Fibroblast of the conjunctiva (primary cell): ENCODE results near the gene MEF2A.

Experiments used
- DNase-seq: peaks from one replicate; pipeline ENCODE4 v3.0.0-alpha.2; 2010; ENCODE audit warnings: low read depth

MEF2A gene

DNA sequence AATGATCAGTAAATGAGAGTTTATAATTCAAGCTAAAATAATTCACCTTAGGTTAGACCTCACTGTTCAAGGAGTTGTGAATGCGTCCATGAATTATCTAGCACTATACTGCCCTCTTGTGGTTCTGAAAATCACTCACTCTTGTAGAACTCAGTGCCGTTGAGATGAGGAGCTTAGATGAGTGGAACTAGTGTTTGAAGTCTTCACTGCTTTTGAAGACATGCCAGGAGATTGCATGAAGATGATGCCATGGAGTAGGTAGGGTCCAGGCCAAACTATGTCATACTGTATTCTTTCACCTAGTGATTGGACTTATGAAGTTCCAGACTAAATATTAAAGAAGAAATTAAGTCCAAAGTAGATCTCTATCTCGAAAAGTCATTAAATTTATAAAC is 138.7 kb downstream of the MEF2A start:
- peak; percentile 89 for DNase-seq

DNA sequence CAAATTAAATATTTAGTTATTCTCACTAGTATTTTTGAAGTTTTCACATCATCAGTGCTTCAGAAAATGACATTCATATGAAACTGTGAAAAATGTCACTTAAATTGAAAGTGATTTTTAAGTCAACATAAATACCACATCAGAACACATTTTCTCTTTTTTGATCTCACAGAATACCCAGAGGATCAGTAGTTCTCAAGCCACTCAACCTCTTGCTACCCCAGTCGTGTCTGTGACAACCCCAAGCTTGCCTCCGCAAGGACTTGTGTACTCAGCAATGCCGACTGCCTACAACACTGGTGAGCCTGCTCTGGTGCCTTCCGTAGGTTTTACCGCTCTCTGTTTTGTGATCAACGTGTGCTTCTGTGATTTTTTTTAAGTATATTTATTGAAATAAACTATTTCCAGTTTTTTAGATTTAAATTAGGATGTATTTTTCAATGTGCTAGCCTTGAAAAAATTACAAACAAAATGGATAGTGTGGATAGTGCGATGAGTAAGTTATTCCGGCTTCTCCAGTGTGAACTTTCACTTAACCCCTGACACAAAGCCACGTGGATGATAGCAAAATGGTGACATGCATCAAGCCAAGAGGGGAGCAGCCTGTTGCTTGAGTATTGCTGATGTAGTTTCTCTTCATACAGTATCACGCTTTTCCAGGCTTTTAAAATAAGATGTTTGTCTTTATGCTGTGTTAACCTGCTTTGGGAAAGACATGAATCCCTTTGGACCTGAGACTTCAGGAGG is 140.9 kb downstream of the MEF2A start:
- DNase-seq = no peak

DNA sequence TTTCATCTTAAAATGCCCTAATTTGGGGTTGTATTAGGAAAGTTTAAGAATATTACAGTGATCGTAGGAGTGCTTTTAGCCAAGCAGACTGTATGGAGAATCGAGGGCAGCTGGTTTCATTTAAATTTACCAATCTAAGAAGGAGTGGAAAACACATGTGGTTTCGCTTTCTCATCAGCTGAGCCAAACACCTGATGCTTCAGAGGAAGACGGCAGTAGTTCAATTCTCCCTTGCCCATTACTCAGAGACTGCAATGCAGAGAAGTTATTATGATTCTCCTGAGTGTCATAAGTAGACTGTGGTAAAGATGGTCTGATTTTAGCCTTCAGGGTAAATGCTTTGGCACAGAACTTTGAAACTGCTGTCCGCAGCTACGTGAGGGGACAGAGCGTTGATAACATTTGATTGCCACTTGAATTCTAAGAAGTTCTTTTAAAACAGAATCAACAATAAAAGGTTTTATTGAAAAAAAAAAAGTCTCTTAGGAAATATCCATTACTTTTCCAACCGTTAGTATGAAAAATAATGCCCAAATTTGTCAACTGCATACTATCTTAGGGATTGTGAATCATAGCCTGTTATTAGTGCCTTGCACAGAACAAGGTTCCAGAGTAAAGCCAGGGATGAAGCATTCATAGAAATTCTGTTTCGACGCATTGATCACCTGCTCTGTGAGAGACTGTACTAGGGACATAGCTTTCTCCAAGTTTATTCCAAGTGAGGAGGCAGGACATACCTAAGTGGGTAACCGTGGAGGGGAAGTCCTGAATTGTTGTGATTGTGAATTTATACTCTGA is 141.9 kb downstream of the MEF2A start:
- peak; percentile 46 for DNase-seq

DNA sequence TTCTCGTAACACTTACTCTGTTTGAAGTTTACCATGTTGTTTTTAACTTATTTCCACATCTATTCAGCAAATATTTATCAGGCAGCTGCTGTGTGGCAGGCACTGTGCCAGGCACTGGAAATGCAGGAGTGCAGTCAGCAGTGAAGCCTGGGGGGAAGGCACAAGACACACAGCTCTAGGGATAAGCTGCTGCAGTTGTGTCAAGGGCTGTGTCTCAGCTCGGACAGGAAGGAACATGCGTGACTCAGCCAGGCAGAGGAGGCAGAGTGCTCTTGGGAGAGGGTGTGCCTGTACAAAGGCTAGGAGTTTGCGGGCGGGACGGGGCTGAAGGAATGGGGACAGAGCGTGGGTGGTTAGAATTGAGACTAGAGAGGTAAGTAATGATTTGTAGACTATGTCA is 142.8 kb downstream of the MEF2A start:
- peak; percentile 80 for DNase-seq

DNA sequence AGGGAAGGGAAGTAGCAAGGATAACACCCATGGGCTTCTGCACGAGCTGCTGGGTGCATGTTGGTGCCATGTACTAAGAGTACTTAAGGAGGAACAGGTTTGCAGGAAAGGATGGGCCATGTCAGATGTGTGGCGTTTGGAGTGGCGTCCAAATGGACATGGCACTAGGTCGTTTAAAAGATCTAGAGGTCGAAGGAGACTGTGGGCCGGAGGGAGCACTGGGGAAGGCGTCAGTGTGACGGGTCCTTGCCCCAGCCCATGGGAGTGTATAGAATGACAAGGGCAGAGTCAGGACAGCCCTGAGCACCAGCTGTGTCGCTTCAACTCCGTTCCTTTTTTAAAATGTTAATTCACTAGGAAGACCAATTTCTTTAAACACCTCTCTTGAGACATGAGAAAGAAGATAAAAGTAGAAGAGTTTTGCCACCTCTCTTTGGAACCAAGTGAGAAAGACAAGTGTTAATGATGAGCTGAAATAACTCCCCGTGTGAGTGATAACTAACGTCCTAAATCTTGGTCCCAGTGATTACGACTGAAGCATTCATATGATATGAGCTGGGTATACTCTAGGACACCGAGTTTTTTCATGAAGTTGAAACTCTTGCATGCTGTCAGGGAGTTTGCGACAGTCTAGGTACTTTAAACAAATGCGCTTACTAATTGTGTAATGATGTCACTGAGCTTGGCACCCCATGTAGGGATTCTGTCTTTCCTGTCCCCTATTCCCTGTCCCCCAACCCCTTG is 143.6 kb downstream of the MEF2A start:
- no peak for DNase-seq

DNA sequence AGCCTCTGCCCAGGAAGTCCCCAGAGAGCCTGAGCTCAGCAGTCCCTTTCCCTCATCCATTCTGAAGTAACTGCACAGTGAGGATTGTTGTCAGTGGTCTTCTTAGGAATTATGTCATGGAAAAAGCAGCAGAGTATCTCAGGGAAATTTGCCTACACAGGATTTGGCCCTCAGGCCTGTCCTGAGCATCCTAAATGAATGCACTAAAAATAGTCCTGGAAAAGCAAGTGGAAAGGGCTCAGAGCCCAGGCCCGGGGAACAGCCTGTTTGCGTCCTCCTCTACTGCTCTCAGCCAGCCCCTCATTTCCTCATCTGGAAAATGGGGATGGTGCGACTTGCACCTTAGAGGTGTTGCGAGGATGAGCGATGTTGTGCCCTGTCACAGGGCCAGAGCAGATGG is 145.8 kb downstream of the MEF2A start:
- no peak for DNase-seq

DNA sequence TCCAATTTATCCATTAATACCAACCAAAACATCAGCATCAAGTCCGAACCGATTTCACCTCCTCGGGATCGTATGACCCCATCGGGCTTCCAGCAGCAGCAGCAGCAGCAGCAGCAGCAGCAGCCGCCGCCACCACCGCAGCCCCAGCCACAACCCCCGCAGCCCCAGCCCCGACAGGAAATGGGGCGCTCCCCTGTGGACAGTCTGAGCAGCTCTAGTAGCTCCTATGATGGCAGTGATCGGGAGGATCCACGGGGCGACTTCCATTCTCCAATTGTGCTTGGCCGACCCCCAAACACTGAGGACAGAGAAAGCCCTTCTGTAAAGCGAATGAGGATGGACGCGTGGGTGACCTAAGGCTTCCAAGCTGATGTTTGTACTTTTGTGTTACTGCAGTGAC is 146.6 kb downstream of the MEF2A start:
- DNase-seq = no peak

DNA sequence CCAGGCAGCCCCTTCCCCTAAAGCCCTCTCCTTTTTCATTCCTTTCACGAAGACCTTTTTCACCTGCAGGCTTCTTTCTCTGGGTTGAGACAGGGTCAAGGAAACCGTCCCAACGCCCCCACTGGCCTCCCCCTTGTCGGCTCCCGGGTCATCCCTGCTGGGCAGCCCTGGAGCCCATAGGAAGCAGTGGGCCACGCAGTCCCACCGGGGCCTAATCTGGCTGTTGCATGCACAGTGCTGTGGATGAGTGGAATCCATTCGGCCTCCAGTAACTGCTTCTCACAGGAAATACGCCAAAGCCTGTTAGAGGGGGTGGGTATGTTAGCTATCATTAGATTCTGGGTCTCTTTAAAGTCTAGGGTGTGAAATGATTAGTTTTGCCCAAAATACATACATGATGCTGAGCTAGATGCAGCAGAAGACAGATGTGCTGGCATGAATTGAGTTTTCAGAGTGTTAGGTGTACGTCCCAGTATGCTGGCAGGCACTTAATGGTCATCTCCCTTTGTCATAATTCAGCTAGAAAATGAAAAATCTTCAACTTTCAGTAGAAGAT is 150.8 kb downstream of the MEF2A start:
- no peak for DNase-seq

DNA sequence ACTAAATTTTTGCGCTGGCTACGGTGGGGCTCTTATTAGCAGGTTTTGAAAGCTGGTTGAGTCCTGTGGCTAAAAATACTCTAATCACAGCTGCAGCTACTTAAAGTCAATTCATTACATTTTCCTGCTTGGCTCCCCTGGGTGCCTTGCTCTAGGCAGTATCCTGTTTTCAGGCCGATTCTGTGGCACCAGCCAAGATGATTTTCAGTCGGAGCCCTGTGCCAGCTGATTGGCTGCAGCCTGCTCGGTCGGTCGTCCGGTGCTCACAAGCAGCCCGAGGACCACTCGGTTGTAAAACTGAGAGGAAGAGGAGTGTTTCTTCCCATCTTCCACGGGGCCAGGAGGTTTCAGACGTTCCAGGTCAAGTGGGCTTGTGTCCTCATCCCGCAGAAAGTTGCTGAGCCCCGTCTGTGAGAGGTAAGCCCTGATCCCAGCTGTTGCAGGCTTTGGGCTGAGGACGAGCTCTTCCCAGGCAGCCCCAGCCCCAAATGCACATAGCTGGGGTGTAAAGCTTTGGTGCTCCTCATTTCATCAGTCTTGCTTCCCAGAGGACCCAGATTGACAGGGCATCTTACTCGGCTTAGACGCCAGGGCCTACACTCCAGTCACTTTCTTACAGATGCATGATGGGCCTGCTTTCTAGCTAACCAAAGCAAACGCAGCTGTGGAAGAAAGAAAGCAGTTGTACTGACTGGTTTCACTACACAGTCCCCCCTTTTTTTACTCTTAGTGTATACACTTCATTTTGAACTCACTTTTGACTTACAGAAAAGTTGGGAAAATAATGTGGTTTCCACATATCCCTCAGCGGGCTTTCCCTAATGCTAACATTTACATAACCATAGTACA is 151.6 kb downstream of the MEF2A start:
- peak; percentile 32 for DNase-seq

DNA sequence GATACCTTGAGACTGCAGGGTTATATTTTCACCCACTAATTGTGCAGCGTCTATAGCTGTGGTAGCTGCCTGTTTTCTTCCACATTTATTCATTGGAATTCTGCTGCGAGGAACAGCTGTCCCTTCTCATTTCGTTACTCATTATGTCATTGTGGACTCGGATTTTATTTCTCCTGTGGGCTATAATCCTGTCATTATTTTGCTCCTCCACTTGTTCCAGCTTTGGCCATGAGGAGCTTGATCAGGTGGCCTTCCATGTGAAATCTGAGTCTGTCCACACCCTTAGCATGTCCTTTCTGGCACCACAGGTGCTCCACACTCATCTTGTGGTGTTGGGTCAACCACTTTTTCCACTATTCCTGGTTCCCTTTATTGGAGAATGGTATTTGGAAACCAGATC is 152.6 kb downstream of the MEF2A start:
- DNase-seq = no peak

DNA sequence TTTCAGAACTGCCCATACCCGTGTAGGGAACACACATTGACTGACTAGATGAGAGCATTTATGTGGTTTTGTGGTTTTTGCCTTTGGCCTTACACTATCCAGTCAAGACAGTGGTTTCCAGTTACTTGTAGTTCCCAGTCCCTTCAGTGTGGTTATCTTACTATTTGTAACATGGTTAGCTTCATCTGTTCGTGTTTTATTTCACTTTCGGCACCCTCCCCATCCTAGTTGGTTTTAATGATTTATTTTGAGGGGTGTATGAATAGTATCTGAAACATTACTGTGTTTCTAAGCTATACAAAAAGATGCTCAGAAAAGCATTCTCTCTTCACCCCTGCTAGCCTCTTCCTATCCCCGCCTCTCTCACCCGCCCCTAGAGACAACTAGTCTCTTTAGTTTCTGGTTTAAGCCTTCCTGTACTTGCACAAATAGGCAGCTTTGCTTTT is 153.3 kb downstream of the MEF2A start:
- DNase-seq = no peak

DNA sequence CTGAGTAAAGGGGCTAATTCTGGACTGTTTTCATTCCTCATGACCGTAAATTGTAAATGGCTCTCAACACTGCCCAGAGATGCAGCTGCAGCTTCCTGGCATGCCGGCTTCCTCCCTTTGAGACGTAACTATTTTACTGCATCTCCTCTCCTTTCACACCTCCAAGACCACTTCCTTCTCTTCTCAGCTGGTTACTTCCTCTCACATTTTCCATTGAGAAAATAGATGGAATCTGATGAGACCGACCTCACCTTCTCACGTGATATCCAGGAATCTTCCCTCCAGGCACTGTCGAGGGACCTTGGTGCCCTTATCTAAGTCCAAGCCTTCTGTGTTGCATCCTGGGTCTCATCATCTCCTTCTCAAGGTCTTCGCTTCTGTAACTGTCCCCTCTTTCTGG is 154.7 kb downstream of the MEF2A start:
- no peak for DNase-seq

DNA sequence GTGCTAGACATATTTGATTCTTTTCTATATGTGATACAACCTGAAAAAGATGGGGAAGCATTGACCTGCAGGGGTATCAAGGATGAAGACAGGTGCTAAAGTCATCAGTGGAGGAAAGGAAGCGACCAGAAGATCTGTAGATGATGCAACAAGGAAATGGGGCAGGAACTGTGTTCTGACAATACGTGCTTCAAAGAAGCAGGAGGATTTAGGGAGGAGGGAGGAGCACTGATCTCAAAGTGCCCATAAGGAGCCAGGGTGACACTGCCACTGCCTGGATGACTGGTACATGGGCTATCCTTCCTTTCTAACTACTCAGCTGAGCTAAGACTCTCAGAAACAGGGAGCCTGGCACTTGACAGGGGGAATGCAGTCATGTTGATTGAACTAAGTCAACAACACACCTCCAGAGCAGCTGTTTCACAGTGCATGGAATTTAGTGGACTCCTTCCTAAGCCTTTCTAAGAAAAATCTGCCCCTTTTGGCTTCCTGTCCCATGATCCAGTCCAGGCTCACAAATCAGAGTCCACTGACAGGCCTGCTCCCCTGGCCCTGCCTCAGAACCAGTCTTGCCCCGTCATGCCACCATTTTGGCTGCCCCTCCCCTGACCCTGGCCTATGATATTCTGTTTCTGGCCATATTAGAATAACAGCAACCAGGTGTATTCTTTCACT is 155.5 kb downstream of the MEF2A start:
- no peak for DNase-seq

DNA sequence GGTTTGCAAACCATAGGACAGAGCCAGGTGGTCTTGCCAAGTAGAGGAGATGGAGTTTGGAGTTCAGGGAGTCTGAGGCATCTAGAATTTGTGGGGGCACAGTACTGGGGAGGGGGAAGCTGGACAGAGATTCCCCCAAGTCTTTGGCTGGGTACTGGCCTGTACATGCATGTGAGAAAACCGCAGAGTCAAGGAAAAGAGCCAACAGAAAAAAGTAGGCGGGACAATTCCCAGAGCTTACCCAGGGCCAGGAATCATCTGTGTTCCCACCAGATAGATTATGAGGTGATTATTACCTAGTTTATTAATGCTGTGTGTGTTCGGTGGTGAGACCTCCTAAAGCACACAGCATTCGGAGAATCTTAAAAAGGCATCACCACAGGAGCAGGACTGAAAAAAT is 156.1 kb downstream of the MEF2A start:
- DNase-seq = no peak

DNA sequence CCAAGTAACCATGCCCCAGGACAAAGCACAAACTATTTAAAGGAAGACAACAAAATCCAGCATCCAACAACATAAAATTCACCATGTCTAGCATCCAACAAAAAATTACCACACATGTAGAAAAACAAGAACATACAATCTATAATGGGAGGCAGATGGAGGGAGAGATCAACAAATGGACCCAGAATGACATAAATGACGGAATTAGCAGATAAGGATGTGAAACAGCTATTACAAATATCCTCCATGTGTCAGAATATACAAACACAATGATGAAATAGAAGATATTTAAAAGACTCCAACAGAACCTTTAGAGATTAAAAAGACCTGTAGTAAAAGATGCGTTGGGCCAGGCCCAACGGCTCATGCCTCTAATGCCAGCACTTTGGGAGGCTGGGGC is 156.6 kb downstream of the MEF2A start:
- DNase-seq = no peak

DNA sequence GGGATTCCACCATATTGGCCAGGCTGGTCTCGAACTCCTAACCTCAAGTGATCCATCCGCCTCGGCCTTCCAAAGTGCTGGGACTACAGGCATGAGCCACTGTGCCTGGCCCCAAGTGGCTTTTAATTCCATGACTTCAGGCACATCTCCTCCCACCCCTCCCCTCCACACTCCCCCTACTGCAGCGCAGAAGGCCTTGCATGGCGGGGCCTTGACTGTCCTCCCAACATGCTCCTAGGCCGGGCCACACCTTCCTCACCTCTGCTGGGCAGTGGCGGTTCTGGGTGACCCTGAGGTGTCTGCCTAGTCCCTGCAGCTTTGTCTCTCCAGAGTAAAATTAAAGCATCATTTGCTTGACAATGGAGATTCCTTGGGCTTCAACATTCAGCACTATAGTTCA is 160.5 kb downstream of the MEF2A start:
- no peak for DNase-seq

DNA sequence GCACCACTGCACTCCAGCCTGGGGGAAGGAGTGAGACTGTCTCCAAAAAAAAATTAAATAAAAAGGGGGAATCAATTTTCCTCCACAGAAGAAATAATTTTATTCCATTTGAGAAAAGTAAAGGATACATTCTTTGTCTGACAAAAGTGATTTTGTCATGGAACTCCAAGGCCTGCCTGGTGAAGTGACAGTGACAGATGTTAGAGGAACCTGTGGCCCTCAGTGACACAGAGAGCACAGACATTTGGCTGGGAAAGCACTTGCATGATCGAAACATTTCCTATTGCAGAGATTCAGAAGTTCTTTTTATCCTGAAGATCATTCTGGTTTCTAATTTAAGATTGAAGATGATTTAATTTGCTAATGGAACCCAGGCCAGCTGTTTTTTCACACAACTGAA is 161.5 kb downstream of the MEF2A start:
- DNase-seq = no peak

DNA sequence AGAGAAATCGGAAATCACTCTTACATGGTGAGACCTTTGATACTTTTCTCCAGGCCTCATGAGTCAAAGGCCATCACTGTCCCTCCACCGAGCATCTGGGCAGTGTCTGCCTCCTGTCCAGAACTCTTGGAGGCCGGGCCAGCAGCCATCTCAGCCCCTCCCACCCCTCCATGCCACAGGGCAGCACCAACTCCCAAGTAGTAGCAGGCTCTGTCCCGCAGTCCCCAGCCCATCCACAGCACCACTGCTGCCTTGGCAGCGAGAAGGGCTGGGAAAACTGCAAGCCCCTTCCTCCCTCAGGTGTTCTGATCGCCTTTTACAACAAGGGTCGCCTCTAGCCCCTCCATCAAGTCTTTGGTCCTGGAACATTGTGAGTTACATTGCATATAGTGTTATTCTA is 161.9 kb downstream of the MEF2A start:
- DNase-seq = no peak

DNA sequence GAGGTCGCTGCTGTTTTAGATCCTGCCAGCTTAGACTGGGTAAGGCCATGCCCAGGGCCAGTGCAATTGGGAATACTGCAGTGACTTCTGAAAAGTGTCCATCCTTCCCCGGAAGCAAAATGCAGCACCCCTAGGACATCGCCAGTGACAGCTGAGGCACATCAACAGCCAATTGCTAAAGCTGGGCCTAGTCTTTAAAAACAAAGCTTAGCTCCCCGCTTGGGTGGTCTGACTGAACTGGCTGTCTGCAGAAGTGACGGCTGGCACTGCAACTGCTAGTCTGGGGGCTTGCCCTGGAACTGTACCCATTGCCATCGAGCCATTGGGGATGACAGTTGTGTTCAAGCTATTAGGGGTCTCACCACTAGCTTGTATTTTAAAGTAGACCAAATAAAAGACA is 163.1 kb downstream of the MEF2A start:
- no peak for DNase-seq

DNA sequence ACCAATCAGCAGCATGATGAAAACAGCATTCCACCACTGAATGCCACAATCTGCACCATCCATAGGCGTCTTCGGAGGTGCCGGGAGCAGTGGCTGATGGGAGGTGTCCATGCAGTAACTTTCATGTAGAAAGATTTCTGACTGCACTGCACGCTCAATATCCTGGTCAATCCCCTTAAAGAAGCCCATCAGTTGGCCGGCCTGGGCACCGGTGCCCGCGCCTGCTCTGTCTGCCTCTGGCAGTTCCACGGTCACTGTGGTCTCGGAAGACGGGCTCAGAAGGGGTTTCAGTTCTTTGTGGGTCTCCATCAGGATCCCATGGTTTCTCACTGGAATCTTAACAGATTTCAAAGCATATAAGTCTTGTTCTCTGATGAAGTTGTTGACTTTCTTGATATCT is 163.5 kb downstream of the MEF2A start:
- no peak for DNase-seq

DNA sequence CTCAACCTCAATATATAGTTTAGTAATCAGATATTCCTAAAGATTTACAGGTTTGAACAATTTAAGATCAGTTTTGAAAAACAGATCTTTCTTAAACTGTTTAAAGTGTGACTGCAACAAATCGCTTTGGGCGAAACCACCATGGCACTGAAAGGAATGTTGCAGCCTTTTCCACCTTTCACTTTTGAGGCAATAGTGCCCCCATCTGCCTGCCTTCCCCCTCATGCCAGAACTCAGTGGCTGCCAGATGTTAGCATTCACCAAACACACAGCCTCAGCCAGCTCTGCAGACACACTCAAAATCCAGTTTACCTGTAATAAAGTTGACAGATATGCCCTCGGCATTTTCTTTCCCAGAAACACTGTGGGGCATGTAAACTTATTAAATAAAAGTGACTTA is 164.1 kb downstream of the MEF2A start:
- peak; percentile 31 for DNase-seq
